Activated T-cell treated with anti-CD3 and anti-CD28 coated beads, Interleukin-2, amount 50 U/mL, for 1 hour (primary cell): ENCODE results near the gene EGFR.
A peak's percentile ranks its signal among the peaks of the same experiment; 100 is the strongest.

Experiments used
- DNase-seq: peaks from one replicate; pipeline ENCODE4 v3.0.0-alpha.2; 2020

The EGFR gene

DNA sequence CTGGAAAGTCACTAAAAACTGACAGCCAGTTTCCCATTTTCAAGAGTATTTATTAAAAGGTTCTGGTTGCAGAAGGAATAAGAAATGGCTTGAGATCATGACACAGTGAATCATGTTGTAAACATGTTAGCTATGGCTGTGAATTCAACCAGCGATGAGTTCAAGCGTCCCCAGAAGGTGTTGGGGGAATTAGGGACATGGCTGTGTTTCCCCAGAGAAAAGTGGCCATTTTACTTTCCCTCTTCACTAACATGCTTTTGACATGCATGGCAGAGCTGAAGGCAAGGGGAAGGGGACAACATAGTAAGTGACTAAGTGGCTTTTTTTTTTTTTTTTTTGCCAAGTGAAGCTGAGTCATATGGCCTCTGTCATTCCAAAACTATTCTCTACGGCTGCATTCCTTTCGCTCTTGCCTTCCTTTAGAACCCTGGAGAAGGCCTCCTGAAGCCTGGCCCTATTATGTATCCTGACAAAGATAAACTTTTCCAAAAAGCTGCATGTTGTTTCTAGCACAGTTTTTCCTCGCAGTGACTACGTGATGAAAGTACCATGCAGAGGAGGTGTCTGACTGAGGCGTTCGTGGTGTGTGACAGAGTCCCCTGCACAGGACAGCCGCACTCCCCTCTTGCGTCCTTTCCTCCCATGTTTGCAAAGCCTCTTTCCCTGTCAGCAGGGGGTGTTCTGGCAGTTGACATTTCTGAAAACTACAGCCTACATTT is 46.9 kb downstream of the EGFR start:
- no peak for DNase-seq

- no peak for DNase-seq
Measured at GRCh38 chr7:55066524-55066923, 47.7 kb downstream of the EGFR start.

GRCh38 chr7:55066938-55067337 is 48.1 kb downstream of the EGFR start:
- DNase-seq: no peak

DNA sequence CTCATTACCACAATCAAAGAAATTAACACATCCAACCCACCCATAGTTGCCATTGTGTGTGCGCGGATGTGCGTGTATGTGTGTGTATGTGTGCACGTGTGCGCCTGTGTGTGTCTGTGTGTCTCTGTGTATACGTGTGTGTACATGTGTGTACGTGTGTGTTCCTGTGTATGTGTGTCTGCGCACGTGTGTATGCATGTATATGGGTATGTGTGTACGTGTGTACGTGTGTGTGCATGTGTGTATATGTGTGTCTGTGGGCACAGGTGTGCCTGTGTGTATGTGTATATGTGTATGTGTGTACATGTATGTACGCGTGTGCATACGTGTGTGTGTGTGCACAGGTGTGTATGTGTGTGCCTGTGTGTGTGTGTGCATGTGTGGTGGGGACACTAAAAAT is 48.9 kb downstream of the EGFR start:
- DNase-seq: no peak

DNA sequence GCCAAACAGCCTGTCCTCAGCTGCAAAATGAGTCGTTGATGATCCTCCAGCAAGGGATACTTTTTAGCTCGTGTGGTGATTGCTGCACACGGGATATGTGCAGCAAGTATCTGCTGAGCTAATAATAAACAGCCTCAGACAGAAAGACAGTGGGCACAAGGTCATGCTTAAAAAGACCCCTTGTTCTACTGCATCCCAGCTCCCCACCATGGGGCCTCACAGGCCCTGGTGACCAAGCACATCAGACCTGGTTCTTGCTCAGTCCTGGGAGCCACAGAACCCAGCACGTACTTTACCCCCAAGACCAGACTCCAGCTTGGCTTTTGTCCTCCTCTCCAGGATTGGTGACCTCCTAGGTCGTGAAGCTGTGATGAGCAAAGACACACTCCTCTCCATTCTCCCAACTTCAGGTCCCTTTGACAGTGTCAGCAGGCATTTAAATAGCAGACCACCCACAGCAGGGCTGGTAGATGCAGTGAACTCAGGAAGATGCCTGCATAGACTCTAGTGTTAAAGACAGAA is 50.5 kb downstream of the EGFR start:
- no peak for DNase-seq

GRCh38 chr7:55070271-55070743 is 51.5 kb downstream of the EGFR start:
- DNase-seq: no peak

DNA sequence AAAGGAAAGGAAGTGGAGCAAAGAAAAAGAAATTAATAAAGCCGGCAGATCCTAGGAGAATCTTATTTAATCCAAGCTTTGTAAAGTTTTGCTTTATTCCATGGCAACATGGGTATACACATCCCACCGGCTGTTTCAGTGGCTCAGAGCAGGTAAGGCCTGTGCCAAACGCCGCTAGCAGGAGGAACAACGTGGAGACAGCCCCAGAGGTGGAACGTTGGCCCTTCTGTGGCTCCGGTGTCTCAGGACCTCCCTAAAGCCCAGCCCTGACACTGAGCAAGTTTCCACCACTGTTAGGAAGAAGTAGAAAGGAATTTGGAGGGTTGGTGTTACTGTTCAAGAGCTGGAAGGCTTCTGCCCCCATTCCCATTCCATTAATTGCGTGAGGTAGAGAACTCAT is 52.0 kb downstream of the EGFR start:
- no peak for DNase-seq

GRCh38 chr7:55071411-55072175 is 52.8 kb downstream of the EGFR start:
- DNase-seq: no peak

- no peak for DNase-seq
Measured at GRCh38 chr7:55072251-55072650, 53.4 kb downstream of the EGFR start.

- DNase-seq: no peak
Measured at GRCh38 chr7:55073051-55073511, 54.3 kb downstream of the EGFR start.

GRCh38 chr7:55073976-55074528 is 55.2 kb downstream of the EGFR start:
- DNase-seq: peak; percentile 21

GRCh38 chr7:55075464-55076021 is 56.7 kb downstream of the EGFR start:
- DNase-seq: no peak

GRCh38 chr7:55077561-55078410 is 59.0 kb downstream of the EGFR start:
- DNase-seq: no peak

- no peak for DNase-seq
Measured at GRCh38 chr7:55078465-55079372, 59.9 kb downstream of the EGFR start.

- DNase-seq: no peak
Measured at GRCh38 chr7:55080000-55080623, 61.3 kb downstream of the EGFR start.

- DNase-seq: no peak
Measured at GRCh38 chr7:55081068-55081467, 62.3 kb downstream of the EGFR start.

GRCh38 chr7:55081472-55082227 is 62.8 kb downstream of the EGFR start:
- DNase-seq: no peak

DNA sequence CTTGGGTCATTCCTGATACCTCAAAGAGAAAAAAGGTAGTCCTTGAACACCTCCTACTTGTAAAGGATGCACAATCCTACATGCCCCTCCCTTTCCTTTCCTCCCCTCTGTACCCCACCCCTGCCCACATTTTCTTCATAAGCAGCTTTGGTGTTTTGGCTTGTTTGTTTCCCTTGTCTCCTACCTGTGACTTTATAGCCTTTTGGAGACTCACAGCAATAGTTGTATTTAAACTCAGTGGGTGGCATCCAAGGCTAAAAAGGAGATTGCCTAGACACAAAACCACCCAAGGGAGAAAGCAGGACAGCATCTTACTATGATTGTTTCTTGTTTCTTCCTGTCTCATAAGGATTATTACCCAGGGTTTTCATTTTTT is 63.4 kb downstream of the EGFR start:
- DNase-seq: no peak

DNA sequence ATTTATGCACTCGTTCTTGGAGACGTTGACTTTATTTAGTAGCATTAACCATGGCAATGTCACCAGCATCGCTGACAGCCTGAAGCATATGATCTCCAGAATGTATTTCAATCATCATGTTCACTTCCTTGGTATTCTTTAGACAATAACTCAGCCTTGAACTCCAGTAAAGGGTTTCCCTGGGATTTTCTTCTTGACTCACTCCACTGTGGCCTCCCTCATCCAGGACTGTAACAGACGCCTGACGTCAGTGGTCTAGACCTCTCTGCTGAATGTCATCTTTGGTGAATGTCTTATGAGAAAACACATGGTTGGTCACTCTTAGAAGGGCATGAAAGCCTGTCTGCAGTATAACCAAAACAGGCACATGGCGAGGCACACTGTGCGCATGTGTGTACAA is 64.4 kb downstream of the EGFR start:
- no peak for DNase-seq

- DNase-seq: no peak
Measured at GRCh38 chr7:55084307-55084706, 65.5 kb downstream of the EGFR start.
